HUDEP-2 (cell line): ENCODE measurements around the gene ACE.

Experiments used
- DNase-seq, 76 experiments: peaks; one replicate each; lab custom pipeline; 2025; ENCODE audit not compliant: unreplicated experiment in 76 of 76; lab: John Stamatoyannopoulos, UW

Gene ACE

DNA sequence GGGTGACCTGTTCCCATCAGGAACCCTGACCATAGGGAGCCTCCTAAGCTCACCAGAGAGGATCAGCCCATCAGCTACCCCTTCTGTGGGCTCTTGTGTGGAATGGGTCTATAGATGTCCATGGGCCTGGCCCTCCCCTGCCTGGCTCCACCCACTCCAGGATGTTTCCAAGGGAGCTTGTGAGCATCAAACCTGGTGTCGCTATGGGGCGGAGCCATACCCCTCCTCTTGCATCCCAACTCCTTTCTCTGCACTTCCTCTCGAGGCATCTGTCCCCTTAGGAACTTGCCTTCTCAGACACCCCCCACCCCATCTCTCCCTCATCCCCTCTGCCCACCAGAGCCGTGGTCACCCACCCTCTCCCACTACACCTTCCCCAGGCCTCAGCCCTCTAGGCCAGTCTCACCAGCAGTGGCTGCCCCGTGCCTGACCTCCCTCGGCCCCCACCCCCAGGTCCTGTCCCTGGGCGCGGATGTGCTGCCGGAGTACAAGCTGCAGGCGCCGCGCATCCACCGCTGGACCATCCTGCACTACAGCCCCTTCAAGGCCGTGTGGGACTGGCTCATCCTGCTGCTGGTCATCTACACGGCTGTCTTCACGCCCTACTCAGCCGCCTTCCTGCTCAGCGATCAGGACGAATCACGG is 56.7 kb downstream of the ACE start:
- no peak for DNase-seq

DNA sequence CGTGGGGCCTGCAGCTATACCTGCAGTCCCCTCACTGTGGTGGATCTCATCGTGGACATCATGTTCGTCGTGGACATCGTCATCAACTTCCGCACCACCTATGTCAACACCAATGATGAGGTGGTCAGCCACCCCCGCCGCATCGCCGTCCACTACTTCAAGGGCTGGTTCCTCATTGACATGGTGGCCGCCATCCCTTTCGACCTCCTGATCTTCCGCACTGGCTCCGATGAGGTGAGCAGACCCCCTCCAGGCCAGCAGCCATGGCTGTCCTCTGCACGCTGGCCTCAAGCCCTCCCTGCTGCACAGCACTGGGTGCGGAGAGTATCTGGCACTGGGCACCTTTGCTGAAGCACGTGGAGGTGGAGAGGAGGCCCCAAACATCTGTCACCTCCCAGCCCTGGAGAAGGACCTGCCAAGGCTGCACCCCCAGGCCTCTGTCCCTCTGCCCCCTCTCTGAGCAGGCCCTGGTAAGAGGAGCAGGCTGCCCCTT is 57.3 kb downstream of the ACE start:
- DNase-seq = no peak

DNA sequence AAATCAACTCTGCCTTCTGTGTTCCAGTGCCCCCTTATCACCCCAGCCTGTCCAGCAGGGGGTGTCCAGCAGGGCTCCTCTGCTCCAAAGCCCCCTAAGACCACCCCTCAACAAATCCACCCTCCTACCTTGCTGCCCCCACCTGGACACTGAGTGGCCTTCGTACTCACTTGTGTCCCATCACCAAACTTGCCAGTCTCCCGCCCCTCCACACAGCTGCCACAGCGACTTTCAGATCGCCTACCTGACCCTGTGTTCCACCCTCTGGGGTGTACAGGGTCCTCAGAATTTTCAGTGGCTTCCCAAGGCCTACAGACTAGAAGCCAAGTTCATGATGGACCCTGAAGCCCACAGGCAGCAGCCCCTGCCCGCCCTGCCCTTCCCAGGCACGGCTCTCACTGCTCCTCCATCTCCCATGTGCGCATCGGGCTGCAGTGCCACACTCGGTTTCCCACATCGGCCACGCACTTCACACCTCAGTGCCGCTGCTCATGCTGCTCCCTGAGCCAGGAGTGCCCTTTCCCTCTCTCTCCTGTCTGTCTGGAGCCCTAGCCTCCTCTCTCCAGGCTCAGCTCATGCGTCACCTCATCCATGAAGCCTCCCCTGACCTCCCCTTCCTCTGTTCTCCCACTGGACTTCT is 58.1 kb downstream of the ACE start:
- no peak for DNase-seq

DNA sequence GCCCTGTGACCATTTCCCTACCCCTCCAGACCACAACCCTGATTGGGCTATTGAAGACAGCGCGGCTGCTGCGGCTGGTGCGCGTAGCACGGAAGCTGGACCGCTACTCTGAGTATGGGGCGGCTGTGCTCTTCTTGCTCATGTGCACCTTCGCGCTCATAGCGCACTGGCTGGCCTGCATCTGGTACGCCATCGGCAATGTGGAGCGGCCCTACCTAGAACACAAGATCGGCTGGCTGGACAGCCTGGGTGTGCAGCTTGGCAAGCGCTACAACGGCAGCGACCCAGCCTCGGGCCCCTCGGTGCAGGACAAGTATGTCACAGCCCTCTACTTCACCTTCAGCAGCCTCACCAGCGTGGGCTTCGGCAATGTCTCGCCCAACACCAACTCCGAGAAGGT is 58.8 kb downstream of the ACE start:
- no peak for DNase-seq

DNA sequence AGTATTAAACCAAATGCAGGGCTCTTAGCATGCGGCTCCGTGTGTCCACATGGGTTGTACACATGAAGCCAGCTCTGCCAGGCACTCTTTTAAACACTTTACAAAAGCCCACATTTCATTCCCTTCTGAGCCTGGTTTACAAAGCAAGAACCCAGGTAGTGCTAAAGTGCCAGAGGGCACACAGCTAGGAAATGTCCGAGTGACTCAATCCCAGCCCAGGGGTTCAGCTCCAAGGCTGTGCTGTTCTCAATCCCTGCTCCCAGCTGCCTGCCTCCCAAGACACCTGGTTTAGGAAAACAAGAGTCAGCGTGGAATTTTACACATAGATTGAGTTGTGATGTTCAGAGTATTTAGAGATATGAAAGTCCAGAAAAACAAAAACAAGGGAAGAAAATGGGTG is 60.1 kb downstream of the ACE start:
- no peak for DNase-seq

DNA sequence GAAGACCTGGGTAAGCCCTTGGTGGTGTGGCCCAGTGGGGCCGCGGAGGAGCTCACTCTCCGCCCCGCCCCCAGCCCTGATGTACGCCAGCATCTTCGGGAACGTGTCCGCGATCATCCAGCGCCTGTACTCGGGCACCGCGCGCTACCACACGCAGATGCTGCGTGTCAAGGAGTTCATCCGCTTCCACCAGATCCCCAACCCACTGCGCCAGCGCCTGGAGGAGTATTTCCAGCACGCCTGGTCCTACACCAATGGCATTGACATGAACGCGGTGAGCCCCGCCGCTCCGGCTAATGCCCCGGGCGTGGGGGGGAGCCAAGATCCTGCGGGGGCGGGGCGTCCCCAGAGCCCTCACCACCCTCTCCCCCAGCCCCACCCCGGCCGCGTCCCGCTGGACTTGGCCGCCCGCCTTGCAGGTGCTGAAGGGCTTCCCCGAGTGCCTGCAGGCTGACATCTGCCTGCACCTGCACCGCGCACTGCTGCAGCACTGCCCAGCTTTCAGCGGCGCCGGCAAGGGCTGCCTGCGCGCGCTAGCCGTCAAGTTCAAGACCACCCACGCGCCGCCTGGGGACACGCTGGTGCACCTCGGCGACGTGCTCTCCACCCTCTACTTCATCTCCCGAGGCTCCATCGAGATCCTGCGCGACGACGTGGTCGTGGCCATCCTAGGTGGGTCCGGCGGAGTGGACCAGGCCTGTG is 61.3 kb downstream of the ACE start:
- no peak for DNase-seq

DNA sequence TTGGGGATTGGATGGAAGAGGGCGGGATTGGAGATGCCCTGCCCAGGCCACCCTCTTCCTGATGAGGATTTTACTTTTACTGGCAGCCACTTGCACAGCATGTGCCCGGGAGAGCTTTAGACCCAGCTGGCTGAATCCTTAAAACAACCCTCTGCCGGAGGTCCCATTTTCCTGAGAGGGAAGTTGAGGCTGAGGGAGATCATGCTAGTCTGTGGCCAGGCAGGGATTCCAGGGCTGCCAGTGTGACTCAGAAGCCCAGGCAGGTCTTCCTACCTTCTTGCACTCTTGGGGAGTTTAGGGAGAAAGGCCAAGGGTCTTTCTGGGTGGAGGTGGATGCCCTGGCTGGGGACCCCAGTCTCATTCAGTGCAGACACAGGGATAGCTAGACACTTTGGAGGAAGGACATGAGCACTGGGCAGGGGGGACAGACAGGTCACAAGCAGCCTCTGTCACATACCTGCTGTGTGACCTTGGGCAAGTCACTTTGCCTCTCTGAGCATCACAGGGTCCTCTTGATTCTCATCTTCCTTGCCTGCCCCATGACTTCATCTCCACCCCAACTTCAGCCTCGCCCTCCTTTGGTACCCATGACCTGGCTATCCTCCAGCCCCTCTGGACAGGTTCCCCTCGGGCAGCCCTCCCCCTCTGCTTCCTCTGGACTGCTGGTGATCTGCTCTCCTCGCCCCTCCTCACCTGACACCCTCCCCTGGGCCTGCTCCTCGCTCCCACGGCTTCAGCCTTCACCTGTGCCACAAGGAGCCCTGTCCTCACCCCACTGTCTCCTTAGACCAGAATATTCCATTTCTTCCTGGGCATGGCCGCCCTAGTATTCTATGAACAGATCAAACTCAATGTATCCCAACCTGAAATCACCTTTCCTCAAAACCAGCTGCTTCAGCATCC is 62.1 kb downstream of the ACE start:
- no peak for DNase-seq

DNA sequence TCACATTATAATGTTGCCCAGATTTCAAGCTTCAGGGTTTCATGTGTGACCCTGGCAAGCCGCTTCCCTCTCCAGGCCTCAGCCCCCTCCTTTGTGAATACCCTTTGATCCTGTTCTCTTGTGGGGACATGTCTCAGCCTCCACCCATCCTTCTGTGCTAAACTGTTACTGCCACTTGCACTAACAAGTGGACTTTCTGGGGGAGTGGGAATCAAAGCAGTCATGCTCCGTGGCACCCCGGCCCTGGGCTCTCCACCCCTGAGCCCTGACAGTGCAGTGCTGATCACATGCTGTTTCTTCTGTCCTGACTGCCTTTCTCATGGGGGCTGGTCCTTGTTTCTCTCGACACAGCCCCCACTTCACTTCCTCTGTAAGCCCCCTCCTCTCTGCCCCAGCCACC is 63.7 kb downstream of the ACE start:
- no peak for DNase-seq

DNA sequence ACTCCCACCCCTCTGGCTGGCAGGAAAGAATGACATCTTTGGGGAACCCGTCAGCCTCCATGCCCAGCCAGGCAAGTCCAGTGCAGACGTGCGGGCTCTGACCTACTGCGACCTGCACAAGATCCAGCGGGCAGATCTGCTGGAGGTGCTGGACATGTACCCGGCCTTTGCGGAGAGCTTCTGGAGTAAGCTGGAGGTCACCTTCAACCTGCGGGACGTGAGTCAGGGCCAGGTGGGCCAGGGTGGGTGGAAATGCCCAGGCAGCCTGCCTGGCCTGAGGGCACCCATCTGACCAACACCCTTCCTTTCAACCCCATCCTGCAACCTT is 65.3 kb downstream of the ACE start:
- no peak for DNase-seq

DNA sequence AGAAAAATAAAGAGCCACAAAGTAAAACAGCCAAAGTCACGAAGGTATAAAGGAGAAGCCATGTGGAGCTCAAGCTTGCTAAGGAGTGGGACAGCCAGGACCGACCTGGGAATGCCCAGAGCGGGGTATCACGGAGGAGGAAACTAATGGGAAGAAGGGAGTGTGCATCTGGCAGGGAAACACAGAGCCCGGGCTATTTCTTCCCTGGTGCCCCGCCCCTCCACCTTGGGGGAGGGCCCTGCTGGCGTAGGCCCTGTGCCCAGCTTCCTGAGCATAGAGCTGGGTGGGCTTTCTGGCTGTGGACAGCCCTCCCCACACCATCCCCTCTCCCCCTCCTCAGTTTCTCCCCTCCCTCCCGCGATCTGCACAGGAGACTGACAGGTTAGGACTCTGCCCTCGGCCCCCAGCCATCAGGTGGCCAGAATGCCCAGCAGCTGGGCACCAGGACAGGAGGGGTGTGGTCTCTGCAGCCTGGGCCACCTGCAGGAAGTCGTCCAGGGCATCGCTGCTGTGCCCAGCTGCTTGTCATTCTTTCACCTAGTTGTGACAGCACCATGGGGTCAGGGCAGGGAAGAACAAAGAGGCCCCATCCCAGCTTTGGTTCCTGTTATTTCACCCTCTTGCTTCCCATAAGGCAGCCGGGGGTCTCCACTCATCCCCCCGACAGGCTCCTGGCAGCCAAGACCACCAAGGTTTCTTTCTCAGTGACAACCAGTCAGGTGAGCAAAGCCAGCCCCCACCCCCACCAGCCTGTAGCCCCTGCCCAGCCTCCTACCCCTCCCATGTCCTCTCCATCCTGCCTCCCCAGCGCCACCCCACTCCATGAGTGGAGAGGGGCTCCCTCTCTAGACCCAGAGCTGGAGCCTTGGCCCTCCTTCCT is 66.3 kb downstream of the ACE start:
- no peak for DNase-seq

DNA sequence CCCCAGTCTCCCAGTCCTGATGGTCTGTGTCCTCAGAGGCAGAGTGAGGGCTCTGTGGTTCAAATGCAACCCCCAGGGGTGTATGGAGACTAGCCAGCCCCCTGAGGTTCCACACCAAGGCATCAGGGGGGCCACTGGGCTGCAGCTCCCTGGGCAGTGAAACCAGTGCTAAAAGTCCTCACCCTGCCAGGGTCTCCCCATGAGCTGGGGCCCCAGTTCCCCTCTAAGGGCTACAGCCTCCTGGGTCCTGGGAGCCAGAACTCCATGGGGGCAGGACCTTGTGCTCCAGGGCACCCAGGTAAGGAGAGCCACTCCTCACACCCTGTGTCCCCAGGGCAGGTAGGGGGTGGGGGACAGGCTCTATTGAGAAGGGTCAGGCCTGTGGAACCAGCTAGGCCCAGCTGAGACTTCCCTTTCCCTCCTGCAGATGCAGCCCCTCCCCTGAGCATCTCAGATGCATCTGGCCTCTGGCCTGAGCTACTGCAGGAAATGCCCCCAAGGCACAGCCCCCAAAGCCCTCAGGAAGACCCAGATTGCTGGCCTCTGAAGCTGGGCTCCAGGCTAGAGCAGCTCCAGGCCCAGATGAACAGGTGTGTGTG is 67.1 kb downstream of the ACE start:
- DNase-seq = no peak

DNA sequence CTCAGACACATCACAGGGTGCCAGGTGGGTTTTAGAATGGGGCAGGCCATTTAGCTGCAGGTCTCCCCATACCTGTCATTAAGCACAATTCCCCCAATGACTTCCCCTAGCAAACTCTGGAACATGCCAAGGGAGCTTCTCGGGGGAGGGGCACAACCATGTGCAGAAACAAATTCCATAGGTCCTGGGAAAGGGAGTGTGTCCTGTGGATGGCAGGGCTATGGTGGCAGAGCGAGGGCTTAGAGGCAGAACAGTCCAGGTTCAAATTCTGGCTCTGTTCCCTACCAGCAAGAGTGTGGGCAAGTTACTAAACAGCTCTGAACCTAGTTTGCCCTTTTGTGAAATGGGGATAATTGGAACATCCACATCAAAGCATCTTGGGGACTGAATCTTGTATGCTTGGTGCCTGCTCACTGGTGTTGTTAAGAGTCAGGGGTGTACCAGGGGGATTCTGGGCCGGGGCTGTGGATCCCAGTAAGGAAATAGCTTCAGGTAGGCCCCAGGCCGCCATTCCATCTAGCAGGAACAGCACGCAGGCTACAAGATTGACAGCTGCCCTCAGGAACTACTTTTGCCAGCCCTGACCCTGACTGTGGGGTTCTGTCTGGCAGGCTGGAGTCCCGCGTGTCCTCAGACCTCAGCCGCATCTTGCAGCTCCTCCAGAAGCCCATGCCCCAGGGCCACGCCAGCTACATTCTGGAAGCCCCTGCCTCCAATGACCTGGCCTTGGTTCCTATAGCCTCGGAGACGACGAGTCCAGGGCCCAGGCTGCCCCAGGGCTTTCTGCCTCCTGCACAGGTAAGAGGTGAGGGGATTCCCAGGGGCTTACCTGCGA is 67.8 kb downstream of the ACE start:
- no peak for DNase-seq

DNA sequence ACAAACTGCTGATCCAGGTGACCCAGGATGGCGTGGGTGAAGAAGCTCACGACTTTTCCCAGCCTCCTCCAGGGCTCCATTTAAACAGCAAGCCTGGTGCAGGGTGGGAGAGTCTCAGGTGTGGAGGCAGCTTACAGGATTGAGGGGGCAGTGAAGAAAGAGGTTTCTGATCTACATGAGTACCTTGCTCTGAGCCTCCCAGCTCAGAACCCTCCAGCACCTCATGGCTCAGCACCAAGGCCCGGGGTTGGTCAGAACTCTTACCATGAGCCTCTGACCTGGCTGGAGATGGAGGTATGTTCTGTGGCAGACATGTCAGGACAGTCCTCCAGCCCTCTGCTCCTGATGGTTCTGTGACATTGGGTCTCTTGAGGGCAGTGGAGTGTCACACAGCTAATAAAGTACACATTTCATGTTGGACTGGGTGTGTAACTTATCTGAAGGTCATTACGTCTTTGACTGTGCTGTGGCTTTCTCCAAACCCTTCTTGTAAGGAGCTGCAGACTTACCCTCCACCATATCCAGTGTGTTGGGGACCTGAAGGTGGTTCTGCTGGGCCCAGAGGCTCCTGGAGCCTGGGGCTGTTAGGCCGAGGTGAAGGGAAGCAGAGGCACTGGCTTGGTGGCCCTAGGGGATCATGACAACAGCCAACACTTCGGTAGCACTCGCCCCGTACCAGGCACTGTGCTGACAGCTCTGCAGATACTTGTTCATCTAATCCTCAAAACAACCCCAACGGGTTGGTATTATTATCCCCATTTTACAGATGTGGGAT is 69.6 kb downstream of the ACE start:
- no peak for DNase-seq

DNA sequence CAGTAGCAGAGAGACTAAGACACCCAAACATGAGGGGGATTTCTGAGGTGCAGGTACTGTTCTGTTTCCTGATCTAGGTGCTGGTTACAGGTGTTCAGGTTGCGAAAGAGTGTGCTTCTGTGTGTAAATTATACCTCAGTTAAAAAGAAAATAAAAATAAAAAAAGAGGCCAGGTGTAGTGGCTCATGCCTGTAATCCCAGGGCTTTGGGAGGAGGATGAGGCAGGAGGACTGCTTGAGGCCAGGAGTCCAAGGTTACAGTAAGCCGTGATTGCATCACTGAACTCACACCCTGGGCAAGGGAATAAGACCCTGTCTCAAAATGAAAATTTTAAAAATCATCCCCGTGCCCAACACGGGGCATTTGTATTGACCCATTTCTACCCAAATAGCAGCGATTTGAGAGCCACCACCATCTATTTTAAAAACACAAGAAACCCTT is 70.2 kb downstream of the ACE start:
- DNase-seq = no peak
